RKO (cell line): ENCODE results near the gene TMEM178B.
"Not testable (repeated sequence)": the region's sequence is repeated elsewhere in the genome, so short reads cannot be mapped to it uniquely, and the experiment has no call there.

Experiments used
- DNase-seq: peaks from one replicate; pipeline ENCODE4 v3.0.0-alpha.2; 2016; ENCODE audit warnings: low spot score

The TMEM178B gene

DNA sequence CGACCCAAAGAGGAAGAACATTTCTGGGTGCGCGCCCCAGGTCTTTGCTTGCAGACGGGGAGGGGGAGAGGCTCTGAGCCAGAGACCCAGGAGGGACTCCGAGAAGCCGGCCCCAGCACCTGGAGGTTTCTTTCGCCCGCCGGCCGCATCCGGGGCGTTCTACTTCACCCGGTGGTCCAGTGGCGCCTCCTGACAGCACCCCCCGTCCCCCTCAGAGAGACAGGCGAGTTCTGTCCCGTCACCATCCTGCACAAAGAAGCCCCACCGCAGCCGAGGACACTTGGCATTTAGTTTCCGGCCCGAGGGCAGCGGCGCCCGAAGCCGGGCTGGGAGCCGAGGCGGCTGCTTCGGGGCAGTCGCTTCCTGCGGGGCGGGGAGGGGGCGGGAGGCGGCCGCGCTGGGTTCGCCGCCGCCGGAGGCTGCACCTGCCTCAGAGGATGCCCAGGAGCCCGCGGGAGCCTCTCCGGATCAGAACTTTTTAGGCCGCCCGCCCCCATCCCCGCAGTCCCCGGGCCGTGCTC, at the start of gene TMEM178B:
Gene TMEM178B (plus strand): TSS at position 424 of the 521 bp plus-strand sequence.
- no peak for DNase-seq

DNA sequence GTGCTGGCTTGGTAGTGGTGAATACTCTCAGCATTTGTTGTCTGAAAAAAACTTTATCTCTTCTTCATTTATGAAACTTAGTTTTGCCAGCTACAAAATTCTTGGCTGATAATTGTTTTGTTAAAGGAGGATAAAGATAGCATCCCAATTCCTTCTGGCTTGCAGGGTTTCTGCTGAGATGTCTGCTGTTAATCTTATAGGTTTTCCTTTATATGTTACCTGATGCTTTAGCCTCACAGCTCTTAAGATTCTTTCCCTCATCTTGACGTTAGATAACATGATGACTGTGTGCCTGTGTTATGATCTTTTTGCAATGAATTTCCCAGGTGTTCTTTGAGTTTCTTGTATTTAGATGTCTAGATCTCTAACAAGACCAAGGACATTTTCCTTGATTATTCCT, 49.2 kb upstream of the TMEM178B start:
- no peak for DNase-seq

- DNase-seq: no peak
These were observed 46.8 kb upstream of the TMEM178B start for GRCh38 chr7:141027043-141027442.

GRCh38 chr7:141028767-141029166, 45.1 kb upstream of the TMEM178B start:
- DNase-seq: no peak

DNA sequence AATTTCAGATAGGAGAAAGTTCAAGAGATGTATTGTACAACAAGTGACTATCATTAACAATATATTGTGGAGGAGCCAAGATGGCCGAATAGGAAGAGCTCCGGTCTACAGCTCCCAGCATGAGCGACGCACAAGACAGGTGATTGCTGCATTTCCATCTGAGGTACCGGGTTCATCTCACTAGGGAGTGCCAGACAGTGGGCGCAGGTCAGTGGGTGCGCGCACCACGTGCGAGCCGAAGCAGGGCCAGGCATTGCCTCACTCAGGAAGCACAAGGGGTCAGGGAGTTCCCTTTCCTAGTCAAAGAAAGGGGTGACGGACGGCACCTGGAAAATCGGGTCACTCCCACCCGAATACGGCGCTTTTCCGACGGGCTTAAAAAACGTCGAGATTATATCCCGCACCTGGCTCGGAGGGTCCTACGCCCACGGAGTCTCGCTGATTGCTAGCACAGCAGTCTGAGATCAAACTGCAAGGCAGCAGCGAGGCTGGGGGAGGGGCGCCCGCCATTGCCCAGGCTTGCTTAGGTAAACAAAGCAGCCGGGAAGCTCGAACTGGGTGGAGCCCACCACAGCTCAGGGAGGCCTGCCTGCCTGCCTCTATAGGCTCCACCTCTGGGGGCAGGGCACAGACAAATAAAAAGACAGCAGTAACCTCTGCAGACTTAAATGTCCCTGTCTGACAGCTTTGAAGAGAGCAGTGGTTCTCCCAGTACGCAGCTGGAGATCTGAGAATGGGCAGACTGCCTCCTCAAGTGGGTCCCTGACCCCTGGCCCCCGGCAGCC, 41.1 kb upstream of the TMEM178B start:
- not testable (repeated sequence) for DNase-seq

- not testable (repeated sequence) for DNase-seq
These were observed 35.8 kb upstream of the TMEM178B start for GRCh38 chr7:141038100-141038499.

DNA sequence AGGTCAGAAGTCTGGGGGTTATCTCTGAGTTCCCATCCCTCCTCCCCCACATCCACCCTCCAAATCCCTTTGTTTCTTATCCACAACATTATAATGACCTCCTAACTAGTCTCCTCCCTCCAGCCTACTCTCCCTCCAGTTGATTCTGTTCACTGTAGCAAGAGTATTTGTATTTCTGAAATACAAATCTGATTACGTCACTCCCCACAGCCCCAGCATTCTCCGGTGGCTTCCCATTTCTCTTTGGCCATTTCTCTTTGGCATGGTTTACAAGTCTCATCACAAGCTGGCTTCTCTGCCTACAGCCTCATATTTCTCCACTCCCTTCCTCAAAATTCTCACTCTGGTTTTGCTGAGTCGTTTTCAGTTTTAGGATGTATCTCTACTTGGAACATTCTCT, 34.5 kb upstream of the TMEM178B start:
- DNase-seq: no peak

GRCh38 chr7:141042222-141043193, 31.4 kb upstream of the TMEM178B start:
- DNase-seq: no peak

- no peak for DNase-seq
These were observed 30.2 kb upstream of the TMEM178B start for GRCh38 chr7:141043616-141044015.

- DNase-seq: no peak
These were observed 28.6 kb upstream of the TMEM178B start for GRCh38 chr7:141045126-141045841.

DNA sequence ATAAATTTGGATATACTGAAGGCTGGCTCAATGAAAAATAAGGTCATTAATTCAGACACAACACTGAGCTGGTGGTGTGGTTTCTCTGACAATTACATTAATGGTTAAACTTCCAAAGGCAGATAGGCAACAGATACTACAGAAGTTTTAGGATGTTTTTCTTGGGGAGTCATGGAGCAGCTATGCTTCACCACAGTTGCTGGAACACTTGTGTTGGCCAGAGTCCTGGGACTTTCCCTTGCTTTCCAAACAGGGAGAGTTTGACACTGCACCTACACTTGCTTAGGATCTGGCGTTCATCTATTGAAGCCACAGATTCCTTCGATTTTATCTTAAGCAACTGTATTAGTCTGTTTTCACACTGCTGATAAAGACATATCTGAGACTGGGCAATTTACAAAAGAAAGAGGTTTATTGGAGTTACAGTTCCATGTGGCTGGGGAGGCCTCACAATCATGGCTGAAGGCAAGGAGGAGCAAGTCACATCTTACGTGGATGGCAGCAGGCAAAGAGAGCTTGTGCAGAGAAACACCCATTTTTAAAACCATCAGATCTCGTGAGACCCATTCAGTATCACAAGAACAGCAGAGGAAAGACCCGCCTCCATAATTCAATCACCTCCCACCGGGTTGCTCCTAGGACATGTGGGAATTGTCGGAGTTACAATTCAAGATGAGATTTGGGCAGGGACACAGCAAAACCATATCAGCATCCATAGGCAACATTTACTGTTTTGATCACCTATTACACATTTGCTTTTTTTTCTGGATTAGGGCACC, 27.8 kb upstream of the TMEM178B start:
- no peak for DNase-seq

DNA sequence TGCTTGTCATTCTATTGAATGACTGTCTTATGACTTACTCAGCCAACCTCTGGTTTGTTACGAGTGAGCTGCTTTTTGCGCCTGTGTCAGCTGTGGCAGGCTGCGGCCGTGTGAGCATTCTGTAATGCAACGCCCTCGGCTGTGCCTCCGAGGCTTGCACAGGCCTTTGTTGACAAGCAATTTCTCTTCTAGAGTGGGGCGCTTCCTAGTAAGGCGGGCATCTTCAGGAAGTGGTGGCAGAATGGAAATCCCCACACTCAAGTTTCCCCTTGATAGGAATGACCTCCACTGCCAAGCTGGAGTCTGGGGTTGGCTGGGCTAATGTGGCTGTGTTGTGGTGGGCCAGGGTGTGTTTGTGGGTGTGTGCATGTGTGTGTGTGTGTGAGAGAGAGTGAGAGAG, 20.2 kb upstream of the TMEM178B start:
- DNase-seq: no peak

DNA sequence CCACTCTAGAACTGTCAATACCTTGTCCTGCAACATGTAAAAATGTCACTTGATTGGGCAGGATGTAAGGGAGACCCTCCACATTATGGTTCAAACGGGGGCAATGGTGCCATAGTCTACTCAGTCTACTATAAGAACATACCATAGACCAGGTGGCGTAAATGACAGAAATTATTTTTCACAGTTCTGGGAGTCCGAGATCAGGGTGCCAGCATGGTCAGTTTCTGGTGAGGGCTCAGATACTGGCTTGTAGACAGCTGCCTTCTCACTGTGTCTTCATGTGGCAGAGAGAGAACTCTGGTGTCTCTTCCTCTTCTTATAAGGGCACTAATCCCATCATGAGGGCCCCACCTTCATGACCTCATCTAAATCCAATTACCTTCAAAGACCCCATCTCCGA, 18.7 kb upstream of the TMEM178B start:
- no peak for DNase-seq

DNA sequence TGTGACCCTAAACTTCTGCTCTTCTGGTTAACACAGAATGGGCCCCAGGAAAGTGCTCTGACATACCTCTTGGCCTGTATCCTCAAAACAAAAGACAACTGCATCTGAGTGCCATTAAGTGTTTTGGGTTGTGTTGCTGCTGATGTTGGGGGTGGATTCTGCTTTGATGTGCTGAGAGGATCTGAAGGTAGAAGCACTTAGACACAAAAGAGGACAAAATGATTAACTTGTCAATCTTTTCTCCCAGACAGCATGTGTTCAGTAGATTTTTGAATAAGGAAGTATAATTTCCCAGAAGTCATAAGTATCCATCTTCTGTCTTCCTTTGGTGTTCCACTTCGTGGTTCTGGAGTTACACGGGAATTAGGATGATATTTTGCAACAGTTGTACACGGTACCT, 16.1 kb upstream of the TMEM178B start:
- no peak for DNase-seq

GRCh38 chr7:141067856-141068255, 6.0 kb upstream of the TMEM178B start:
- DNase-seq: not testable (repeated sequence)

DNA sequence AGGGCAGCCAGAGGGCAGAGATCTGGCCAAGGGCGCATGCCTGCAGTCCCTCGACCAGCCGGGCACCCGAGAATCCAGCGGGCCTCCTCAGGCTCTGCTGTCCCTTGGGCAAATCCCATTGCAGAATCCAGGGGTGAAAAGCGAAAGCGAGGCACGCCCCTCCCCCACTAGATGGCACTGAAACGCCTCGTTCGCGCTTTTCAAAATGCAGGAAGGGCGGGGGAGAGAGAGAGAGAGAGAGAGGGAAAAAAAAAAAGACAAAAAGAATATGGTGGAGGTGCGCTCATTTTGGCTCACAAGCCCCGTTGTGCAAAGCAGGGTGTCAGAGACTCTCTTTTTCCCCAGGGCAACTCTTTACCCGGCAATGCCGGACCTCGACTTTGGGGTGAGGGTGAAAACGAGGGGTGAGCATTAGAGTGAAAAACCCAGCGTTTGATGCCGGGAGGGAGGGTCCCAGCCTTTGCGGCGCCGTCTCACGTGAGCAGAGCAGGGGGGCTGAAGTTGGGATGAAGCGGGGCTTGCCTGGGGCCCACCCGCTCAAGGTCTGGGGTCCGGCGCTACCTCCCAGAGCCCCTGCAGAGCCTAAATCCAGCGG, 2.5 kb upstream of the TMEM178B start:
- DNase-seq: no peak

- no peak for DNase-seq
These were observed 1.9 kb upstream of the TMEM178B start for GRCh38 chr7:141071855-141072547.

DNA sequence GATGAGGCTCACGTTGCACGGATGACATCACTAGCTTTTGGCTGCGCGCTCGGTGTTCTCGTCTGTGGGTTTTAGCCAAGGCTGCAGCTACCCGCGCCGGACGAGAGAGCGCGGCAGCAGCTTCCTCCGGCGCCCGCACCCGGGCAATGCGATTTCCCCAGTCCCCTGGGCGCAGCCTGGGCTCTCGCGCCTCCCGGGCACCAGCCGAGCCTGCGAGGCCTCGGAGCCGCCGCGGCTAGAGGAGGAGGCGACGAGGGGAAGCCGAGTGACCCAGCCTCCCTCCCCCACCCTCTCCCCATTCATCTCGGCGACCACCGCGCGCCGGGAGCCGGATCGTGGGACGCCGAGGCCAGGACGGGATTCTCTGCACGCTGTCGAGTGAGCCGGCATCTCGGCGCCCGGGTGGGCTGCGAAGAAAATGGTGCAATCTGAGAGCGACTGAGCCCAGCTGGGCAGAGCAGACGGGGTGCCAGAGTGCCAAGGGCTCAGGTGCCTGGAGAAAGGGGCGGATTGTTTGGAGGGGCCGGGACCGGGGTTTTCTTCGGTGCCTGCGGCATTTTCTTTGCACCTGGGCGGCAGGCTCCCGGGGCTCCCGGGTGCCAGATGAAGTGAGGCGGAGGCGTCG, 1.2 kb upstream of the TMEM178B start:
- DNase-seq: no peak

DNA sequence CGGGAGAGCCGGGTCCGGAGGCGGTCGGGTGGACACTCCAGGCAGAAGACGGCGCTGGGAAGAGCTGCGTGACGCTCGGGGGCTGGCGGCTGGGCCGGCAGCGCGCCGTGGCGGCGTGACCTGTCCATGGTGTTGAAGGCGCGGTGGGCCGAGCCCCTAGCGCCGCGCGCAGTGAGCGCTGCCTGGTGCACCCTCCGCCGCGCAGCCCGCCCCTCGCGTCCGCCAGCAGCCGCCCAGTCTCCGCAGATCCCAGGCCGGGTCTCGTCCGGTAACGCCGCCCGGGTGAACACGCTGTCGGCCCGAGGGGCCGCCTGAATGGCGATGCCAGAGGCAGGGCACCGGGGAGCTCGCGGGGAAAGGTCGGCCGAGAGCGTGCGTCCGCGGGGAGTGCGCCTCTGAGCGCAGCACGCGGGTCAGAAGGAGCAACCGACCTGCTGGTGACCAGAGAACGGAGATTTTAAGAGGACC, 657 bp upstream of the TMEM178B start:
- DNase-seq: no peak
